Astrocyte of the cerebellum (primary cell): ENCODE measurements around the gene ZNF384.

ENCODE experiments used
- DNase-seq: peaks from one replicate; pipeline ENCODE4 v3.0.0-alpha.2; 2011; ENCODE audit warnings: low read depth
- H3K4me3 ChIP-seq: 2 replicates; pipeline ENCODE4 v1.5.1; 2011; ENCODE audit warnings: mild to moderate bottlenecking, low read depth, low read length, moderate library complexity
- in situ Hi-C: cut with HindIII; loops from 2 replicates; pipeline ENCODE4 v1.10.0; 2017; ENCODE audit warnings: low sequenced_read_pairs
- TF ChIP-seq, protein P1 (sequence below): IDR thresholded peaks from 2 replicates; pipeline ENCODE4 v1.5.1; 2012; ENCODE audit warnings: low read length, low read depth, moderate library complexity, mild to moderate bottlenecking; ENCODE audit errors: missing control alignments

The ZNF384 gene

GRCh38 chr12:6676962-6677361 is 12.2 kb downstream of the ZNF384 start:
- TF ChIP-seq, protein P1, sequence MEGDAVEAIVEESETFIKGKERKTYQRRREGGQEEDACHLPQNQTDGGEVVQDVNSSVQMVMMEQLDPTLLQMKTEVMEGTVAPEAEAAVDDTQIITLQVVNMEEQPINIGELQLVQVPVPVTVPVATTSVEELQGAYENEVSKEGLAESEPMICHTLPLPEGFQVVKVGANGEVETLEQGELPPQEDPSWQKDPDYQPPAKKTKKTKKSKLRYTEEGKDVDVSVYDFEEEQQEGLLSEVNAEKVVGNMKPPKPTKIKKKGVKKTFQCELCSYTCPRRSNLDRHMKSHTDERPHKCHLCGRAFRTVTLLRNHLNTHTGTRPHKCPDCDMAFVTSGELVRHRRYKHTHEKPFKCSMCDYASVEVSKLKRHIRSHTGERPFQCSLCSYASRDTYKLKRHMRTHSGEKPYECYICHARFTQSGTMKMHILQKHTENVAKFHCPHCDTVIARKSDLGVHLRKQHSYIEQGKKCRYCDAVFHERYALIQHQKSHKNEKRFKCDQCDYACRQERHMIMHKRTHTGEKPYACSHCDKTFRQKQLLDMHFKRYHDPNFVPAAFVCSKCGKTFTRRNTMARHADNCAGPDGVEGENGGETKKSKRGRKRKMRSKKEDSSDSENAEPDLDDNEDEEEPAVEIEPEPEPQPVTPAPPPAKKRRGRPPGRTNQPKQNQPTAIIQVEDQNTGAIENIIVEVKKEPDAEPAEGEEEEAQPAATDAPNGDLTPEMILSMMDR: no peak
- DNase-seq: no peak
- in situ Hi-C loops: no loop called here
- no peak overlapping the region for H3K4me3 ChIP-seq

DNA sequence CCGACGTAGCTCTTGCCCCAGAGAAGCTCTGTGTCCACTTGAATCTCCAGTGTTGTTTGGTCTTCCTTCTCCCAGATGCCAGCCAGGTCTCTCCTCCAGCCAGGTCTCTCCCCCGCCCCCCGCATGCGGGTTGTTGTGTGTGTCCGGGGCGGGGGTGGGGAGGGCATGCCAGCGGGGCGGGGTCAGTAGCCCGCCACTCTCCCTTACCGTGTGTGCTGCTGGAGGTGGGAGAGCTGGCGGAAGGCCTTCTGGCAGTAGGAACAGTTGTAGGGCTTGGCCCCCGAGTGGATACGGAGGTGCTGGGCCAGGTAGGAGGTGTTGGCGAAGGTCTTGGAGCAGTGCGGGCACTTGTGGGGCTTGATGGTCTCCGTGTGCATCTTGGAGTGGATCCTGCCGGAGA is 17.0 kb downstream of the ZNF384 start:
- H3K4me3 ChIP-seq: no peak overlapping the region
- DNase-seq: no peak
- in situ Hi-C loops: no loop called here
- TF ChIP-seq, protein P1: no peak

GRCh38 chr12:6667559-6668210 is 21.5 kb downstream of the ZNF384 start:
- in situ Hi-C loops: loop anchor here (5.0 kb wide), 1 partner anchor 65 kb away; no protein-coding TSS in a partner anchor
- H3K4me3 ChIP-seq: no peak overlapping the region
- DNase-seq: no peak
- TF ChIP-seq, protein P1: peak; percentile 11

- TF ChIP-seq, protein P1: no peak
- DNase-seq: peak; percentile 44
- no peak overlapping the region for H3K4me3 ChIP-seq
- in situ Hi-C loops: loop anchor here (5.0 kb wide), 1 partner anchor 66 kb away; no protein-coding TSS in a partner anchor
Observed at GRCh38 chr12:6666211-6666610, 23.0 kb downstream of the ZNF384 start.

DNA sequence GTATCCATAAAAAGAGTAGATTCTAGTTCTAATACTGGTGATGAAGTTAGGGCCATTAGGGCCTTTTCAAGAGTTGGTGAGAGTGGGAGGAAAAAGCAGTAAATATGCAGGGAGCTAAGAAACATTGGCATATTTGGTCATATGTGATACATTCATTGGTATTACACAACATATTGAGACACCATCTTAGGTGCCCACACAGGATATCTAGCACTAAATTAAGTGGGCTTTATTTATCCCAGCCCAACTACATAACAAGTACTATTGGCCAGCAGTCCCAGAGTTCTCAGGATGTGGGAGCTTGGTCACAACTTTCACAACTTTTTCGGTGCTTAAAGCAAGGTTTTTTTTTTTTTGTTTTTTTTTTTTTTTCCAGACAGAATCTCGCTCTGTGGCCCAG is 24.3 kb downstream of the ZNF384 start:
- no peak for DNase-seq
- TF ChIP-seq, protein P1: no peak
- in situ Hi-C loops: loop anchor here (5.0 kb wide), 1 partner anchor 67 kb away; no protein-coding TSS in a partner anchor
- H3K4me3 ChIP-seq: no peak overlapping the region

DNA sequence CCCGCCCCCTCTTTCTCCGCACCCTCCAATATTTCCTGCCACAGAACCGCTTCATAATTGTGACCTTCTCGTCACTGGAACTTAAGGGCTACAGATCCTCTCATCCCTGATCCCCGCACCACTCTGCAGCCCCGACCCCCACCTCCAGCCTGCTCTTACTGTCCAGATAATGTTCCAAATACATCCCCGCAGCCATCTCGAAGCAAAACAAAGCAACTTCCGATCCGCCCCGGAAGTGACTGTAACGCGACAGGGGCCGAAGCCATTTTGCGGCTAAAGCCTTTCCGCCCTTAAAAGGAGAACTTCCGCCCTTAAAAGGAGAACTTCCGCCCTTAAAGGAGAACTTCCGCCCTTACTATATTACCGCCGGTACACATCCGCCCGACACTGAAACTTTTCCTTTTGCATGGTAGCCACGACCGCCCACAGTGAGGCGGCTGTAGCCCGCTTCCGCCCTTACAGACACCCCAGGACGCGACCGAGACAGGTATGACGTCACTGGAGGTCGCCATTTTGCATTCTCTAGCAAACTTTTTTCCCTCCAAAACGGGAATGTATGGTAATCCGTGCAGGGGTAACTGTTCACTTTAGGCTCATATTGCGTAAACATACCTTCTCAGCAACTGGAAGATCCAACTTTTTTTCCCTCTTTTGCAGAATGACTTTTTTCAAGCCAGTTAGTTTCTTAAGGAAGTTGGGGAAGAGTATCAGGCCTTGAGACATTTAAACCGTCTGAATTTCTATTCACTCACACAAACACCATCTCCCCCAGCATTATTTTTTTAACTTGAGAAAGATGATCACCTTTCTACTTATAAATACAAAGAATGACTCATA is 26.1 kb downstream of the ZNF384 start, which contains the start of gene ING4:
TSS of gene ING4 (minus strand) at position 214 of the 837 bp plus-strand sequence. CDS start at position 196, 18 bp downstream.
- DNase-seq: peak; percentile 97
- TF ChIP-seq, protein P1: no peak
- H3K4me3 ChIP-seq: peak within 1 kb of the TSS; percentile 69
- in situ Hi-C loops: no loop called here
